Neural cell (in vitro differentiated cells): ENCODE data around the gene CTRB2. TPM values are rescaled to one million over a fixed set of nuclear protein-coding genes. Genes with fewer than 3 reads are reported as not detected.

Experiments used
- H2AFZ ChIP-seq: fragments of 200-600, 300-800 bp; sonication (generic), shearing (Covaris generic); 2 replicates; pipeline ENCODE4 v1.6.0; 2014; ENCODE audit warnings: low read depth, mild to moderate bottlenecking, antibody characterized with exemption, low read length, moderate library complexity
- H3F3A ChIP-seq: fragments of 200-600 bp; shearing (Covaris generic); 2 replicates; pipeline ENCODE4 v1.6.1; 2016; ENCODE audit warnings: mild to moderate bottlenecking, moderate library complexity, mixed read lengths, antibody characterized with exemption, low read length; ENCODE audit not compliant: insufficient read depth, poor library complexity, severe bottlenecking
- H3K27ac ChIP-seq: fragments of 200-600, 300-800 bp; sonication (generic), shearing (Covaris generic); 2 replicates; pipeline ENCODE4 v1.5.1; 2014; ENCODE audit warnings: mild to moderate bottlenecking, low read length, moderate library complexity
- H3K27me3 ChIP-seq: fragments of 300-800, 200-600 bp; sonication (generic), shearing (Covaris generic); 2 replicates; pipeline ENCODE4 v1.6.0; 2014; ENCODE audit warnings: mild to moderate bottlenecking, low read depth, low read length, moderate library complexity; ENCODE audit not compliant: insufficient read depth
- H3K36me3 ChIP-seq: fragments of 300-800, 200-600 bp; sonication (generic), shearing (Covaris generic); 2 replicates; pipeline ENCODE4 v1.5.1; 2014; ENCODE audit warnings: mild to moderate bottlenecking, antibody characterized with exemption, low read length, moderate library complexity; ENCODE audit not compliant: insufficient read depth
- H3K4me2 ChIP-seq: fragments of 300-800, 200-600 bp; sonication (generic), shearing (Covaris generic); 2 replicates; pipeline ENCODE4 v1.6.0; 2014; ENCODE audit warnings: mild to moderate bottlenecking, low read length
- H3K4me3 ChIP-seq: fragments of 300-800, 200-600 bp; sonication (generic), shearing (Covaris generic); 2 replicates; pipeline ENCODE4 v1.5.1; 2014; ENCODE audit warnings: mild to moderate bottlenecking, low read length, moderate library complexity
- H3K79me2 ChIP-seq: fragments of 200-600 bp; shearing (Covaris generic); replicated peaks from 2 replicates; pipeline ENCODE4 v1.6.0; 2014; ENCODE audit warnings: mild to moderate bottlenecking, low read length, moderate library complexity; ENCODE audit not compliant: insufficient read depth
- H3K9ac ChIP-seq: fragments of 300-800, 200-600 bp; sonication (generic), shearing (Covaris generic); 2 replicates; pipeline ENCODE4 v1.6.1; 2016; ENCODE audit warnings: mild to moderate bottlenecking, low read length, mixed read lengths
- H3K9me2 ChIP-seq: fragments of 200-600 bp; shearing (Covaris generic); 2 replicates; pipeline ENCODE4 v1.6.1; 2016; ENCODE audit warnings: mild to moderate bottlenecking, low read length, mixed read lengths; ENCODE audit not compliant: insufficient read depth
- H3K9me3 ChIP-seq: fragments of 200-600, 300-800 bp; sonication (generic), shearing (Covaris generic); 2 replicates; pipeline ENCODE4 v1.6.1; 2016; ENCODE audit warnings: mild to moderate bottlenecking, mixed run types, low read length, moderate library complexity, mixed read lengths
- H4K20me1 ChIP-seq: fragments of 200-600 bp; shearing (Covaris generic); 2 replicates; pipeline ENCODE4 v1.6.1; 2016; ENCODE audit warnings: mild to moderate bottlenecking, mixed run types; ENCODE audit not compliant: insufficient read depth
- EP300 ChIP-seq: fragments of 450-650 bp; conservative IDR thresholded peaks from 2 replicates; pipeline ENCODE4 v1.6.1; 2014; ENCODE audit warnings: antibody characterized with exemption, mild to moderate bottlenecking, moderate library complexity; ENCODE audit not compliant: poor library complexity, severe bottlenecking
- EZH2 ChIP-seq: fragments of 200-600, 300-800 bp; shearing (Covaris generic), sonication (generic); IDR thresholded peaks from 2 replicates; pipeline ENCODE4 v1.6.1; 2014; ENCODE audit warnings: antibody characterized with exemption, low read length, borderline replicate concordance, mild to moderate bottlenecking; ENCODE audit not compliant: insufficient read depth, poor library complexity, severe bottlenecking
- MXI1 ChIP-seq: fragments of 450-650 bp; conservative IDR thresholded peaks from 2 replicates; pipeline ENCODE4 v1.6.1; 2014; ENCODE audit warnings: antibody characterized with exemption, mild to moderate bottlenecking; ENCODE audit not compliant: poor library complexity, severe bottlenecking
- POLR2AphosphoS5 ChIP-seq: IDR thresholded peaks from 2 replicates; pipeline ENCODE4 v1.6.1; 2012
- RAD21 ChIP-seq: fragments of 450-650 bp; conservative IDR thresholded peaks from 2 replicates; pipeline ENCODE4 v1.6.1; 2014; ENCODE audit warnings: antibody characterized with exemption, mild to moderate bottlenecking, moderate library complexity
- SMC3 ChIP-seq: fragments of 450-650 bp; conservative IDR thresholded peaks from 2 replicates; pipeline ENCODE4 v1.6.1; 2014; ENCODE audit warnings: antibody characterized with exemption, mild to moderate bottlenecking, moderate library complexity; ENCODE audit not compliant: poor library complexity
- TAF1 ChIP-seq: IDR thresholded peaks from 2 replicates; pipeline ENCODE4 v1.6.1; 2012; ENCODE audit warnings: low read depth
- polyA plus RNA-seq: library from polyadenylated mRNA; depleted of rRNA; stranded (reverse); fragments of >200 nt; gene quantifications from 2 replicates; pipeline ENCODE4 v1.2.3, GENCODE V29; 2014
- TF ChIP-seq, protein P1 (sequence below): fragments of 450-650 bp; IDR thresholded peaks from 2 replicates; pipeline ENCODE4 v1.5.1; 2014; ENCODE audit warnings: antibody characterized with exemption, mild to moderate bottlenecking, moderate library complexity; ENCODE audit not compliant: poor library complexity, severe bottlenecking
- TF ChIP-seq, protein P2 (sequence below): IDR thresholded peaks from 2 replicates; pipeline ENCODE4 v1.6.1; 2012; ENCODE audit warnings: borderline replicate concordance

CTRB2 gene
- polyA plus RNA-seq, 1 donor from 2014 or later: not detected

DNA sequence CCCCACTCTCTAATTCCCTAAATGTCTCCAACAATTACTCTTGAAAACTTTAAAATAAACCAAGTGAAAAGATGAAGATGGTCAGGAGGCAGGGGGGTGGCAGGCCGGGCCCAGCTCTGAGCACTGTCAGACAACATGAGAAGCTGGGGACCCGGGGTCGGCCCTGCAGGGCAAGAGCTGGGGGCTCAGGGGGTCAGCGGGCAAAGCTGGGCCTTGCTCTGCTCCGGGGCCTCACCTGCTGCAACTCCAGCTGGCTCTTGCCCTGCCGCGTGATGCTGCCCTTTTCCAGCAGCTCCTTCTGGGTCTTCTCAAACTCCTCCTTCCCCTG, 26.6 kb upstream of the CTRB2 start:
- H3F3A ChIP-seq: no peaks in the 10 kb centered on the region
- no peak overlapping the region for H3K27ac ChIP-seq
- TF ChIP-seq EP300 (no peak), MXI1 (no peak), RAD21 (no peak)
- no peak overlapping the region for H3K4me3 ChIP-seq
- no peaks in the 10 kb centered on the region for H3K9me2 ChIP-seq
- H2AFZ ChIP-seq: no peak overlapping the region
- no peaks in the 10 kb centered on the region for H4K20me1 ChIP-seq
- no peak overlapping the region for H3K4me2 ChIP-seq
- H3K9ac ChIP-seq: no peak overlapping the region
- H3K36me3 ChIP-seq: no peaks in the 10 kb centered on the region
- no peaks in the 10 kb centered on the region for H3K79me2 ChIP-seq
- H3K27me3 ChIP-seq: no peaks in the 10 kb centered on the region
- no peaks in the 10 kb centered on the region for H3K9me3 ChIP-seq

DNA sequence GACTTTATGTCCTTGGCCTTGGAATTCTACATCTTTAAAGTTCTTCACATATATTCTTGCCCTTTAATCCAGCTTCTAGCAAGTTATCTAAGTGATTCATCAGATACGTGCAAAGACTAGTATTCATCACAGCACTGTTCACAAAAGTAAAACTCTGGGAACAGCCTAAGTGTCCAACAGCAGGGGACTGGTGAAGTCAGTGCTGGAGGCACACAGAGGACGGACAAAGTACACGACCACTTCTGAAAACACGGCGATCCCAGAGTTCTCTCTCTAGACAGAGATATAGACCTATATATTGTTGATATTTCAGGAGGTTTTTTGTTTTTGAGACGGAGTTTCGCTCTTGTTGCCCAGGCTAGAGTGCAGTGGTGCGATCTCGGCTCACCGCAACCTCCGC, 24.6 kb upstream of the CTRB2 start:
- H3K27me3 ChIP-seq: no peaks in the 10 kb centered on the region
- no peaks in the 10 kb centered on the region for H3K36me3 ChIP-seq
- H3K4me3 ChIP-seq: no peak overlapping the region
- H4K20me1 ChIP-seq: no peaks in the 10 kb centered on the region
- TF ChIP-seq EP300: no peak
- TF ChIP-seq POLR2AphosphoS5: no peak
- no peak for TF ChIP-seq SMC3
- TF ChIP-seq EZH2: no peak
- no peak for TF ChIP-seq MXI1
- TF ChIP-seq, protein P1, sequence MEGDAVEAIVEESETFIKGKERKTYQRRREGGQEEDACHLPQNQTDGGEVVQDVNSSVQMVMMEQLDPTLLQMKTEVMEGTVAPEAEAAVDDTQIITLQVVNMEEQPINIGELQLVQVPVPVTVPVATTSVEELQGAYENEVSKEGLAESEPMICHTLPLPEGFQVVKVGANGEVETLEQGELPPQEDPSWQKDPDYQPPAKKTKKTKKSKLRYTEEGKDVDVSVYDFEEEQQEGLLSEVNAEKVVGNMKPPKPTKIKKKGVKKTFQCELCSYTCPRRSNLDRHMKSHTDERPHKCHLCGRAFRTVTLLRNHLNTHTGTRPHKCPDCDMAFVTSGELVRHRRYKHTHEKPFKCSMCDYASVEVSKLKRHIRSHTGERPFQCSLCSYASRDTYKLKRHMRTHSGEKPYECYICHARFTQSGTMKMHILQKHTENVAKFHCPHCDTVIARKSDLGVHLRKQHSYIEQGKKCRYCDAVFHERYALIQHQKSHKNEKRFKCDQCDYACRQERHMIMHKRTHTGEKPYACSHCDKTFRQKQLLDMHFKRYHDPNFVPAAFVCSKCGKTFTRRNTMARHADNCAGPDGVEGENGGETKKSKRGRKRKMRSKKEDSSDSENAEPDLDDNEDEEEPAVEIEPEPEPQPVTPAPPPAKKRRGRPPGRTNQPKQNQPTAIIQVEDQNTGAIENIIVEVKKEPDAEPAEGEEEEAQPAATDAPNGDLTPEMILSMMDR: no peak
- no peak for TF ChIP-seq RAD21
- no peak overlapping the region for H3K27ac ChIP-seq
- H3K9me2 ChIP-seq: no peaks in the 10 kb centered on the region
- no peaks in the 10 kb centered on the region for H3K79me2 ChIP-seq
- H3K9ac ChIP-seq: no peak overlapping the region
- no peaks in the 10 kb centered on the region for H3F3A ChIP-seq
- H3K9me3 ChIP-seq: no peaks in the 10 kb centered on the region
- H2AFZ ChIP-seq: no peak overlapping the region
- no peak overlapping the region for H3K4me2 ChIP-seq

DNA sequence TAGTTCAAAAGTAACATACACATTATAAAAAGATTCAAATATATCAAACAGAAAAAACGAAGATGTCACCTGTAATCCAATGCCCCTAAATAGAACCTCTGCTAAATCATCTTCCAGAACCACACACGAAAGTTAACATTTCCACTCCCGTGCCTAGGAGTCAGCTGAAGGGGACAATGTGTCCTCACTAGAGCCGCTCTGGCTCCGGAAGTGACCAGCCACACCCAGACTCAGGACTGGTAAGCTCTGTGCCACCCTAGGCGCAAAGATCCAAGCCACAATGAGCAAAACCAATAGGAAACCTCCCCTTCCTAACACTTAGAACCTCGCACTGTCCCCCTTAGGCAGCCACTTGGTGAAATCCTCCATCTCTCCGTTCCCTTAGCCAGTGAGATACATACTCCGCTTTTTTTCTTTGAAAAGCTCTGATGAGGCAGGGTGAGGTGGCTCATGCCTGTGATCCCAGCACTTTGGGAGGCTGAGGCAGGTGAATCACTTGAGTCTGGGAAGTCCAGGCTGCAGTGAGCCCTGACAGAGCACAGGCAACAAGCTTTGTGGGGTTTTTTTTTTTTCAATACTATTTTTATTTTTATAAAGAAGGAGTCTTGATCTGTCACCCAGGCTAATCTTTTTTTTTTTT, 23.6 kb upstream of the CTRB2 start:
- H3K27me3 ChIP-seq: no peaks in the 10 kb centered on the region
- no peak overlapping the region for H3K4me2 ChIP-seq
- no peak overlapping the region for H3K27ac ChIP-seq
- H3K79me2 ChIP-seq: no peaks in the 10 kb centered on the region
- no peak overlapping the region for H3K4me3 ChIP-seq
- H3F3A ChIP-seq: no peaks in the 10 kb centered on the region
- H2AFZ ChIP-seq: no peak overlapping the region
- H3K9ac ChIP-seq: no peak overlapping the region
- no peaks in the 10 kb centered on the region for H4K20me1 ChIP-seq
- no peak for TF ChIP-seq EP300
- no peak for TF ChIP-seq RAD21
- TF ChIP-seq SMC3: no peak
- TF ChIP-seq MXI1: no peak
- TF ChIP-seq, protein P2, sequence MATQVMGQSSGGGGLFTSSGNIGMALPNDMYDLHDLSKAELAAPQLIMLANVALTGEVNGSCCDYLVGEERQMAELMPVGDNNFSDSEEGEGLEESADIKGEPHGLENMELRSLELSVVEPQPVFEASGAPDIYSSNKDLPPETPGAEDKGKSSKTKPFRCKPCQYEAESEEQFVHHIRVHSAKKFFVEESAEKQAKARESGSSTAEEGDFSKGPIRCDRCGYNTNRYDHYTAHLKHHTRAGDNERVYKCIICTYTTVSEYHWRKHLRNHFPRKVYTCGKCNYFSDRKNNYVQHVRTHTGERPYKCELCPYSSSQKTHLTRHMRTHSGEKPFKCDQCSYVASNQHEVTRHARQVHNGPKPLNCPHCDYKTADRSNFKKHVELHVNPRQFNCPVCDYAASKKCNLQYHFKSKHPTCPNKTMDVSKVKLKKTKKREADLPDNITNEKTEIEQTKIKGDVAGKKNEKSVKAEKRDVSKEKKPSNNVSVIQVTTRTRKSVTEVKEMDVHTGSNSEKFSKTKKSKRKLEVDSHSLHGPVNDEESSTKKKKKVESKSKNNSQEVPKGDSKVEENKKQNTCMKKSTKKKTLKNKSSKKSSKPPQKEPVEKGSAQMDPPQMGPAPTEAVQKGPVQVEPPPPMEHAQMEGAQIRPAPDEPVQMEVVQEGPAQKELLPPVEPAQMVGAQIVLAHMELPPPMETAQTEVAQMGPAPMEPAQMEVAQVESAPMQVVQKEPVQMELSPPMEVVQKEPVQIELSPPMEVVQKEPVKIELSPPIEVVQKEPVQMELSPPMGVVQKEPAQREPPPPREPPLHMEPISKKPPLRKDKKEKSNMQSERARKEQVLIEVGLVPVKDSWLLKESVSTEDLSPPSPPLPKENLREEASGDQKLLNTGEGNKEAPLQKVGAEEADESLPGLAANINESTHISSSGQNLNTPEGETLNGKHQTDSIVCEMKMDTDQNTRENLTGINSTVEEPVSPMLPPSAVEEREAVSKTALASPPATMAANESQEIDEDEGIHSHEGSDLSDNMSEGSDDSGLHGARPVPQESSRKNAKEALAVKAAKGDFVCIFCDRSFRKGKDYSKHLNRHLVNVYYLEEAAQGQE: no peak
- no peak for TF ChIP-seq TAF1
- no peak for TF ChIP-seq EZH2
- TF ChIP-seq, protein P1: no peak
- TF ChIP-seq POLR2AphosphoS5: no peak
- no peaks in the 10 kb centered on the region for H3K9me2 ChIP-seq
- H3K36me3 ChIP-seq: no peaks in the 10 kb centered on the region
- H3K9me3 ChIP-seq: no peaks in the 10 kb centered on the region
